Heart left ventricle (tissue), 16 donors: Measurements from ENCODE around the gene ABR. TPM values are rescaled to one million over a fixed set of nuclear protein-coding genes. Genes with fewer than 3 reads are reported as not detected.
A peak's percentile ranks its signal among the peaks of the same experiment; 100 is the strongest.

Source experiments
- ATAC-seq, 4 donors: fragments of 200-7000 bp; cut with Tn5 transposase; one replicate each; pipeline ENCODE4 v1.9.1; 2020 to 2022; ENCODE audit warnings: moderate library complexity in 4 of 4, mild to moderate bottlenecking in 3 of 4, moderate number of reproducible peaks in 1 of 4
- DNase-seq, 5 donors: peaks; one replicate each; pipeline ENCODE4 v3.0.0-alpha.2; 2020
- H3K27ac ChIP-seq, 12 donors: fragments of 200-600 bp; sonication (generic) in 4 of 12; one replicate each; pipeline versions ENCODE4 v1.5.0 to v1.8.0; 2016 to 2022; ENCODE audit warnings: mild to moderate bottlenecking in 2 of 12
- H3K27me3 ChIP-seq, 9 donors: fragments of 200-600 bp; sonication (generic) in 2 of 9; one replicate each; pipeline versions ENCODE4 v1.5.1 to v1.8.0; 2016 to 2022; ENCODE audit warnings: mild to moderate bottlenecking in 3 of 9
- H3K36me3 ChIP-seq, 9 donors: fragments of 200-600 bp; sonication (generic) in 2 of 9; one replicate each; pipeline versions ENCODE4 v1.5.0 to v1.8.0; 2018 to 2022; ENCODE audit warnings: mild to moderate bottlenecking in 2 of 9
- H3K4me1 ChIP-seq, 12 donors: fragments of 200-600 bp; sonication (generic) in 4 of 12; one replicate each; pipeline versions ENCODE4 v1.5.0 to v1.8.0; 2016 to 2022; ENCODE audit warnings: mild to moderate bottlenecking in 3 of 12
- H3K4me3 ChIP-seq, 12 donors: fragments of 200-600 bp; sonication (generic) in 4 of 12; one replicate each; pipeline versions ENCODE4 v1.5.0 to v1.8.0; 2017 to 2022; ENCODE audit warnings: mild to moderate bottlenecking in 9 of 12, moderate library complexity in 4 of 12
- H3K9me3 ChIP-seq, 12 donors: fragments of 200-600 bp; sonication (generic) in 4 of 12; one replicate each; pipeline versions ENCODE4 v1.5.0 to v1.8.0; 2016 to 2022; ENCODE audit warnings: mild to moderate bottlenecking in 1 of 12
- POLR2A ChIP-seq, 2 donors: fragments of 450-650 bp; IDR thresholded peaks; one replicate each; pipeline ENCODE4 v1.6.1; 2017; ENCODE audit warnings: antibody characterized with exemption in 2 of 2, mild to moderate bottlenecking in 2 of 2, moderate library complexity in 2 of 2
- WGBS, 4 donors: extraction: QIAGEN DNeasy Blood & Tissue Kit in 2 of 4; methylation state at CpG; one replicate each; pipeline versions ENCODE4 v1.1.5 to v1.1.7; 2013 to 2018; 5-methylcytosine and 5-hydroxymethylcytosine counted together
- intact Hi-C, 10 donors: fragments of 100-400 bp; cut with DNase I; formaldehyde crosslinking; loops; one replicate each; pipeline versions ENCODE4 v1.11.1 to v1.14.2; 2022
- polyA plus RNA-seq, 2 donors: library from polyadenylated mRNA; stranded (reverse); fragments of 200-250 nt; gene quantifications; one replicate each; pipeline ENCODE4 v1.2.3, GENCODE V29; 2013
- total RNA-seq, 9 donors: library from RNA; depleted of rRNA in 2 of 9; stranded (reverse); fragments of >200 nt in 2 of 9; fragmentation: NEBNext Ultra II Directional in 3 of 9; extraction: Animal tissue kit (Norgen Biotek cat#: 25700) in 3 of 9; gene quantifications; one replicate each; pipeline versions ENCODE4 v1.1.0 to v1.2.4, GENCODE V29; 2016 to 2023
- TF ChIP-seq, protein P1 (sequence below), 12 donors: fragments of 200-600 bp; sonication (generic) in 4 of 12; IDR thresholded peaks; one replicate each; pipeline versions ENCODE4 v1.5.0 to v1.8.0; 2018 to 2022; ENCODE audit warnings: antibody characterized with exemption in 12 of 12, mild to moderate bottlenecking in 5 of 12
- donor health status: ischemic (EF 13 %, LVEDD 7.1; RV severe dilation, severe dysfunction).
- donor health status: healthy with polysubstance abuse.
- donor health status: DM: no; HTN: yes; CAD: no.
- donor health status: DM: no; HTN: no; CAD: no.
- donor health status: ischemic (EF 25% LVEDD 6.9; RV normal size, moderate dysfunction).
- donor health status: ischemic (EF 25% LVEDD 5.7; RV mildly dilated, moderate dysfunction).
- donor health status: healthy.
- donor health status: DM: yes; HTN: yes; CAD: no.
- donor health status: ischemic (EF 35%, LVEDD 5.7; RV mildly dilated, moderate dysfunction).
- donor health status: nonischemic (EF 11% LVEDD 7.7; RV severe dilation, severe dysfunction).
- donor health status: DM: yes; HTN: yes; CAD: no.
- donor health status: PGD.
- donor health status: ischemic (EF 29% LVEDD 5.4; RV normal size, mild dysfunction).
- donor health status: nonischemic (EF 23%, LVEDD 6.1; RV moderate dilation, normal function).

Gene ABR
- total and polyA plus RNA-seq, 11 donors: 64.5 to 171 (median 149) TPM

GRCh38 chr17:981292-981658 lies 198.5 kb downstream of the ABR start:
- no peak for DNase-seq
- Histone ChIP-seq H3K4me3 (peak overlapping the region in 1 of 12 donors; percentile 76), H3K27ac (no peak overlapping the region), H3K27me3 (peaks cover 0 to 21% (median 0%) of the 10 kb centered on the region in 9 donors), H3K36me3 (no peaks in the 10 kb centered on the region), H3K4me1 (peaks cover 0 to 34% (median 18%) of the 10 kb centered on the region in 12 donors), H3K9me3 (no peaks in the 10 kb centered on the region)
- ATAC-seq: no peak
- no peak for TF ChIP-seq POLR2A (IDR thresholded peaks at IDR 0.05)
- TF ChIP-seq, protein P1, sequence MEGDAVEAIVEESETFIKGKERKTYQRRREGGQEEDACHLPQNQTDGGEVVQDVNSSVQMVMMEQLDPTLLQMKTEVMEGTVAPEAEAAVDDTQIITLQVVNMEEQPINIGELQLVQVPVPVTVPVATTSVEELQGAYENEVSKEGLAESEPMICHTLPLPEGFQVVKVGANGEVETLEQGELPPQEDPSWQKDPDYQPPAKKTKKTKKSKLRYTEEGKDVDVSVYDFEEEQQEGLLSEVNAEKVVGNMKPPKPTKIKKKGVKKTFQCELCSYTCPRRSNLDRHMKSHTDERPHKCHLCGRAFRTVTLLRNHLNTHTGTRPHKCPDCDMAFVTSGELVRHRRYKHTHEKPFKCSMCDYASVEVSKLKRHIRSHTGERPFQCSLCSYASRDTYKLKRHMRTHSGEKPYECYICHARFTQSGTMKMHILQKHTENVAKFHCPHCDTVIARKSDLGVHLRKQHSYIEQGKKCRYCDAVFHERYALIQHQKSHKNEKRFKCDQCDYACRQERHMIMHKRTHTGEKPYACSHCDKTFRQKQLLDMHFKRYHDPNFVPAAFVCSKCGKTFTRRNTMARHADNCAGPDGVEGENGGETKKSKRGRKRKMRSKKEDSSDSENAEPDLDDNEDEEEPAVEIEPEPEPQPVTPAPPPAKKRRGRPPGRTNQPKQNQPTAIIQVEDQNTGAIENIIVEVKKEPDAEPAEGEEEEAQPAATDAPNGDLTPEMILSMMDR (IDR thresholded peaks at IDR 0.05): peak in 2 of 12 donors; percentile 17 to 18
- intact Hi-C loops: loop anchor here in 9 of 10 donors (1.0 to 10.0 kb wide), 8 partner anchors 100 to 569 kb away; partner anchors contain the start of gene VPS53 (in 2 of the 9)
- WGBS, 4 donors: 37 to 41% (median 38%) methylated on average over 10 of the region's 10 CpGs

DNA sequence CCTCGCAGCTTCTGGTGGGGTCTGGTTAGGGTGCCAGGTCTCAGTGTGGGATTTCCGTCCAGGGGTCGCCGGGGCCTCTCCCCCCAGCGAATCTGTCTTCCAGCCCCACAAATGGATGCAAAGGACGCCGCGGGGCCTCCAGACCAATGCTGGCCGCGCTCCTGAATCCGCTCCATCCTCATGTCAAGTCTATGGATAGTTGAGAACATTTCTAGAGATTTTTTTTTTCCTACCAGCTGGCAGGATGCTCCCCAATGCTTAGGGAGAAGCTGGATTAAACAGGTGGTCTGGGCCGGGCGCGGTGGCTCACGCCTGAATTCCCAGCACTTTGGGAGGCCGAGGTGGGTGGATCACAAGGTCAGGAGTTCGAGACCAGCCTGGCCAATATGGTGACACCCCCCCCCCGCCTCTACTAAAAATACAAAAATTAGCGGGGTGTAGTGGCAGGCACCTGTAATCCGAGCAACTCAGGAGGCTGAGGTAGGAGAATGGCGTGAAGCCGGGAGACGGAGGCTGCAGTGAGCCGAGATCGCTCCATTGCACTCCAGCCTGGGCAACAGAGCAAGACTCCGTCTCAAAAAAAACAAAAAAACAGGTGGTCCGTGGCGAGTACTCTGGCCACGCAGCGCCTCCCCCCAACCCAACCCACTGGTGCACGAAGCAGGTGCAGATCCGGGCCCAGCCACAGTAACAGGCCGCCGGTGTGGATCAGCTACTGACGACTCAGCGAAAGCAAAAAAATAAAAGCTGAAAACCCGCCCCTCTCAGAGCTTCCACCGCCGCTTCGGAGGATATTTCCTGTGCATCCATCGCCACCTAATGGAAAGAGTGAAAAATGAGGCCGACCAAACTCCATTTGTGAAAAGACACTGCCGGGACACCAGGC lies 199.1 kb downstream of the ABR start:
- DNase-seq: peak; percentile 71 to 83 (median 79)
- peak; percentile 56 to 83 (median 70) for ATAC-seq
- Histone ChIP-seq H3K4me3 (peak overlapping the region in 11 of 12 donors; percentile 45 to 91 (median 77)), H3K4me1 (peaks cover 0 to 41% (median 21%) of the 10 kb centered on the region in 12 donors), H3K27ac (peak overlapping the region; percentile 57 to 95 (median 82)), H3K36me3 (no peaks in the 10 kb centered on the region), H3K27me3 (peaks cover 0 to 21% (median 0%) of the 10 kb centered on the region in 9 donors), H3K9me3 (no peaks in the 10 kb centered on the region)
- 29 to 36% (median 31%) methylated on average over 43 of the region's 43 CpGs for WGBS, 4 donors
- no peak for TF ChIP-seq POLR2A (IDR thresholded peaks at IDR 0.05)
- TF ChIP-seq, protein P1 (IDR thresholded peaks at IDR 0.05): peak; percentile 59 to 86 (median 76)
- intact Hi-C loops: loop anchor here in 9 of 10 donors (1.0 to 10.0 kb wide), 8 partner anchors 100 to 568 kb away; partner anchors contain the start of gene VPS53 (in 2 of the 9)

DNA sequence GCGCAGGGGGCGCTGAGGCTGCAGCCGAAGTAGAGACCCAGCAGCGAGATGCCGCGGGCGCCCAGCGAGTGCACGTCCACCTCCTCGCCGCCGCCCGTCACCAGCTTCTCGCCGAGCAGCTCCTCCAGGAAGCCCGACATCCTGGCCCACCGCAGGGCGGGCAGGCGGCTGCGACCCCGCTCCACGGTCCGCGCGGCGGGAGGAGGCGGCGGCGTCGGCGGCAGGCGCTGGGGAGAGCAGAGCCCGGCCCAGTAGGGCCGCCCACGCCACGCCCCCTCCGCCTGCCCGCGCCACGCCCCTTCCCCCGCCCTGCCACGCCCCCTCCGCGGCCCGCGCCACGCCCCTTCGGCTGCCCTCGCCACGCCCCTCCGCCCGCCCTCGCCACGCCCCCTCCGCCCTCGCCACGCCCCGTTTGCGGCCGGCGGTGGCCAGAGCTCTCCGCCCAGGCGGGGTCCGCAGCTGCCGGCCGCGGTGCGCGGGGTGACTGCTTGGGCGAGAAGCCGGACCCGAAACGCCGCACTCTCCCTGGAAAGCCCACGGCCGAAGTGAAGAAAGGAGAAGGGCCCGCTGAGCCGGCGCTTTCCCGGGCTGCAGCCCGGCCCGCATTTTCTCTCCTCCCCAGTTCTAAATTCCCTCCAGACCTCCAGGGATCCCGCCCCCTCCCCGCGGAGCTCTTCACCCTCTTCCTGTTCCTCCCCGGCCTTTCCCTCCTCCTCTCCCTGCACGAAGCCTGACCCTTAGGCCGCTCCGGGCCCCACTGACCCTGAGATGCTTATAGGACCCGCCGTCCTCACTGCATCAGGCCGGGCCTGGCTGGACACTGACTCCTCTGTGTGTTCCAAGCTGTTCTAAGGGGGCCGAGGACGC lies 200.0 kb downstream of the ABR start, which contains the start of gene NXN:
Gene NXN (minus strand): TSS at position 238 of the 867 bp plus-strand sequence.
- Histone ChIP-seq H3K27ac (peak within 1 kb of the TSS; percentile 57 to 95 (median 82)), H3K27me3 (peaks cover 0 to 21% (median 0%) of the 10 kb centered on the region in 9 donors), H3K4me1 (peaks cover 0 to 49% (median 25%) of the 10 kb centered on the region in 12 donors), H3K9me3 (no peaks in the 10 kb centered on the region), H3K4me3 (peak within 1 kb of the TSS; percentile 70 to 91 (median 77)), H3K36me3 (no peaks in the 10 kb centered on the region)
- WGBS, 4 donors: 1 to 6% (median 2%) methylated on average over 22 to 94 of the region's 94 CpGs
- ATAC-seq (peak; percentile 78 to 98 (median 93)), DNase-seq (peak; percentile 87 to 96 (median 90))
- TF ChIP-seq POLR2A (IDR thresholded peaks at IDR 0.05): peak in 1 of 2 donors; percentile 56
- TF ChIP-seq, protein P1 (IDR thresholded peaks at IDR 0.05): peak in 6 of 12 donors; percentile 19 to 56 (median 40)
- intact Hi-C loops: loop anchor here (1.0 to 10.0 kb wide), 21 partner anchors 17 to 567 kb away; partner anchors contain the start of genes VPS53 (in 2 of the 10), GLOD4 (in 1 of the 10), MRM3 (in 1 of the 10) and TIMM22 (in 1 of the 10)
